CD1c-positive myeloid dendritic cell (primary cell): ENCODE measurements around the gene SPN.
"Not testable (repeated sequence)": the region's sequence is repeated elsewhere in the genome, so short reads cannot be mapped to it uniquely, and the experiment has no call there.

Source experiments
- DNase-seq: peaks from one replicate; pipeline ENCODE4 v3.0.0-alpha.2; 2016; ENCODE audit errors: extremely low spot score

SPN gene

GRCh38 chr16:29663016-29663806 is at the start of gene SPN:
Gene SPN (plus strand): TSS chr16:29663247. CDS start chr16:29663729, 482 bp downstream.
- peak; percentile 52 for DNase-seq

- peak; percentile 97 for DNase-seq
Observed at GRCh38 chr16:29613307-29614057, 49.6 kb upstream of the SPN start.

- DNase-seq, result not testable (repeated sequence)
Observed at GRCh38 chr16:29614691-29615314, 48.2 kb upstream of the SPN start.

- not testable (repeated sequence) for DNase-seq
Observed at GRCh38 chr16:29616127-29616526, 46.9 kb upstream of the SPN start.

- peak; percentile 15 for DNase-seq
Observed at GRCh38 chr16:29620591-29620990, 42.5 kb upstream of the SPN start.

GRCh38 chr16:29622738-29623137 is 40.3 kb upstream of the SPN start:
- not testable (repeated sequence) for DNase-seq

GRCh38 chr16:29623253-29623652 is 39.8 kb upstream of the SPN start:
- DNase-seq, result not testable (repeated sequence)

GRCh38 chr16:29625114-29625513 is 37.9 kb upstream of the SPN start:
- DNase-seq, result not testable (repeated sequence)

GRCh38 chr16:29626778-29627331 is 36.2 kb upstream of the SPN start:
- DNase-seq, result peak; percentile 45

GRCh38 chr16:29627661-29628075 is 35.4 kb upstream of the SPN start:
- DNase-seq, result peak; percentile 45

- DNase-seq, result not testable (repeated sequence)
Observed at GRCh38 chr16:29628707-29629106, 34.3 kb upstream of the SPN start.

GRCh38 chr16:29629318-29629717 is 33.7 kb upstream of the SPN start:
- DNase-seq, result not testable (repeated sequence)

GRCh38 chr16:29631658-29632057 is 31.4 kb upstream of the SPN start:
- not testable (repeated sequence) for DNase-seq

GRCh38 chr16:29635902-29636301 is 27.1 kb upstream of the SPN start:
- not testable (repeated sequence) for DNase-seq

GRCh38 chr16:29636368-29636767 is 26.7 kb upstream of the SPN start:
- not testable (repeated sequence) for DNase-seq

GRCh38 chr16:29638751-29639150 is 24.3 kb upstream of the SPN start:
- not testable (repeated sequence) for DNase-seq

GRCh38 chr16:29641561-29641960 is 21.5 kb upstream of the SPN start:
- DNase-seq, result peak; percentile 54

- DNase-seq, result no peak
Observed at GRCh38 chr16:29643596-29643995, 19.5 kb upstream of the SPN start.

GRCh38 chr16:29644338-29644857 is 18.6 kb upstream of the SPN start:
- peak; percentile 92 for DNase-seq

- DNase-seq, result peak; percentile 85
Observed at GRCh38 chr16:29644973-29645693, 17.9 kb upstream of the SPN start.

GRCh38 chr16:29645694-29646187 is 17.3 kb upstream of the SPN start:
- peak; percentile 78 for DNase-seq
